SH-SY5Y (cell line): ENCODE measurements around the gene GEMIN4.

Source experiments
- GATA2 ChIP-seq: IDR thresholded peaks from 2 replicates; pipeline ENCODE4 v1.6.1; 2011; ENCODE audit warnings: mild to moderate bottlenecking, low read depth, low read length
- GATA3 ChIP-seq: IDR thresholded peaks from 2 replicates; pipeline ENCODE4 v1.6.1; 2011; ENCODE audit warnings: low read depth, mild to moderate bottlenecking, low read length, moderate library complexity

Gene GEMIN4

DNA sequence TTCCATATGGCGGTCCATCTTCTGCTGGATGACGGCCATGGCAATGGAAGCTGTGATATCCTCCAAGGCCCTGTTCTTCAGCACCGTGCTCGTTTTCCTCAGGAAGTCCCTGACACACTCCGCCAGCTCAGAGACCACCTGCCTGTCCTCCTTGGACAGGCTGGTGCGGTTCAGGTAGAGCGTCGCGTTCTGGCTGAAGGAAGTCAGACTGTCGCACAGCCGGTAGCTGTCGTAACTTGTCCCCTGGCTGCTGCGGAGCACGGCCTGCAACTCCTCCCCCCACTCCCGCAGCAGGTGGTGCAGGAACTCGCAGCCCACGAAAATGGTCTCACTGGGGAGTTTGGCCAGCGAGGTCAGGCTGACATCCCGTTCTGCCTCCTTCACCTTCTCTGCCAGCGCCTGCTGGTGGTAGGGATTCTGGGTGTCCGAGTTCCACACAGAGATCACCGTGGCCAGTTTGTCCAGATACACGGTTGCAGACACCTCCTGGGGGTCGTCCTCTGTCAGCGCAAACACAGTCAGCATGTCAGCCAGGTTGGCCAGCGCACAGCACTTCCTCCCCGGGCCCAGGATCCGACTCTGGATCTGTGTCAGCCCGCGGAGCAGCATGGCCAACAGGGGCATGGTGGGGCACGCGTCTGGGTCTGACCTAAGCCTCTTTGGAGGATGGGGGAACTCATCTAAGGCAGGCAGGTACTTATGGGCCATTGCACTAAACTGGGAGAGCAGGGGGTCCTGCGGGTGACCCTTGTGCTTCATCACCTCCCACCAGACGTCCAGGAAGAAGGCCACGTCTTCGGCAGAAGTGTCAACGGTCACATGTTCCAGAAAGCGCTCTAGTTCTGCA is 5.1 kb downstream of the GEMIN4 start:
- TF ChIP-seq GATA2 = no peak
- TF ChIP-seq GATA3 = no peak

DNA sequence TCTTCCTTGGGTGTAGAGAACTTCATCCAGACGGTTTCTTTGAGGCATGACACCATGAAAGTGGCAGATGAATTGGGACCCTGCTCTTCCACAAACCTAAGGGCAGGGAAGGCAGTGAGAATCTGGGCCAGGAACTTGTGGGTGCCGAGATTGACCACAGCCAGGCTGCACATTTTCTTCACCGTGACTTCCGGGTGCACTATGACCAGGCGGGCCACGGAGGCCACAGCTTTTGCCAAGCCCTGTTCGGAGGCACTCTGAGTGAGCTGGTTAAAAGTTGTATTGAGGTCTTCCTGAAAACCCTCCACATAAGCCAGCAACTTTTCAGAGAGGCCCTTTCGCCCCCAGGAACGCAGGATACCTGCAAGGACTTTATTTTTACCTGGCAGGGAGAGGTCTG is 5.9 kb downstream of the GEMIN4 start:
- TF ChIP-seq GATA3 (no peak), GATA2 (no peak)

DNA sequence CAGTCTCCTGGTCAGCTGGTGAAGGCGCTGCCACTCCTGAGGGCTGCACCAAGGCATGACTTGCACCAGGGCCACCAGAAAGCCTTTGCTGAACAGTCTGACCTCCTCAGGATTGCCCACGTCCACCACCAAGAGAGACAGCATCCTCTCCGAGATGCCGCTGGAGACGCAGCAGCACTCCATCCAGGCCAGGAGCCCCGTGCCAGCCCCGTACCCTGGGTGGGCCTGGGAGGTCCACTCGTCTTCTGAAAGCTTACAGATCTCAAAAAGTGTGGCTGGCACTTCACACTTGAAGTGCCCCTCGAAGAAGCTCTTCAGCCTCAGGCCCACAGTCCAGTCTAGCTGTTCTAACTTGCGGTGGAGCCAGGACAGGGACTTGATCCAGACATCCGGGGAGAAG is 6.7 kb downstream of the GEMIN4 start:
- no peak for TF ChIP-seq GATA2
- TF ChIP-seq GATA3 = no peak

DNA sequence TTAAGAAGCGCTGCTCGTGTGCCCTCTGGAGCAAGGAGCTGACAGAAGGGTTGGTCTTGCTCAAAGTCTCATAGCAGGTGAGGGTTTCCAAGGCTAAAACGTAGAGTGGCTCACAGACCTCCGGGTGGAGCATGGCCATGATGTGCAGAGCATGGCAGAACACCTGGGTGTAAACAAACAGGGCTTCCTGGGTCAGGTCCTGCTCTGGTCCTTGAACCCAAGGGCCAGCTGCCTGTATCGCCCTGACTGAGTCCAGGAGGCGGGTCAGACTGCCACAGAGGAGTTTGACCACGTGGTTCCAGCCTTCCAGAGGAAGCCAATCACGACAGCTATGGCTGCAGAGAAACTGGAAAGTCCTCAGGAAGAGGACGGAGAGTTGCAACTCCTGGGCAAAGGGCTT is 7.1 kb downstream of the GEMIN4 start:
- TF ChIP-seq GATA3 (no peak), GATA2 (no peak)

DNA sequence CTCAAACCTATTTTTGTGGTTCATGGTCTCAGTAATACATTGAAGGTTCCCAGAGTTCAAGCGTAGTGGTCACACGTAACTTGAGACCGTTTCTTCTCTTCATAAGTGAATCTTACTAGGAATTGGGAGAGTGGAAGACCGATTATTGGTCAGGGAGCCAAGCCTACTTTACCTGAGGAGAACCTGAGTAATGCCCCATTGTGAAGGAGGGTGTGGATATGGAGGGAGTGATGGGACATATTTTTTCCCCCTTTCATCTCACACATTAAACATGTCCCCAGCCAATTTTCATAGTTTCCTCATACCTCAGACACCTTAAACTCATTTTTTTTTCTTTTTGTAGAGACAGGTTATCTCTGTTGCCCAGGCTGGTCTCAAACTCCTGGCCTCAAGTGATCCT is 8.9 kb downstream of the GEMIN4 start:
- TF ChIP-seq GATA2 (no peak), GATA3 (no peak)

DNA sequence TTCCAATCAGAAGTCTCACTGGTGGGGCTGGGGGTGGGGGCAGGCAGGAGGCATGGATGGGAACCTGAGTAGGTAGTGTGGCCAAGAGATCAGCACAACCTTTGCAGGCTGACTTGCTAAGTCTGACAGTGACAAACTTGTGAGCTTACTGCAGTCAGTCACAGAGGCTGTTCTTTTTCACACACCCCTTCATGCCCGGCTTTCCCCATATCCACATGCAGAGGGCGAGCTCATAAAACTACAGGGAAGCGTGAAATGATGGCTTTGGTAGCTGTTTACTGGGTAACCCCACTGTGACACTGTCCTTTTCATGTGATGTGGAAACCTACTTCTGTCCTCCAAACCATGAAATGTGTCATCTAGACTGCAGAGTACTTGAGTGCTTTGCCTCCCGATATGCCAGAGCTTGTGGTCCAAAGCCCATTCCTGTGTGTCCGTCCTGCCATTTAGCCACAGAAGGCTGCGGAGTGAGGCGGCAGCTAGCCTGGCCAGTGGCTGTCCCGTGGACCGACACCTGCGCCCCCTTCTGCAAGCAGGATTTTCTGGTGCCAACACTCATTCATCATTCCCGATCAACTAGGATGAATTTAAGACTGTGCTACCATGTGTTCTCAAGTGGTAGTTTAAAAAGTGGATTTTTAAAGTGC is 9.8 kb downstream of the GEMIN4 start:
- TF ChIP-seq GATA3 (no peak), GATA2 (no peak)

DNA sequence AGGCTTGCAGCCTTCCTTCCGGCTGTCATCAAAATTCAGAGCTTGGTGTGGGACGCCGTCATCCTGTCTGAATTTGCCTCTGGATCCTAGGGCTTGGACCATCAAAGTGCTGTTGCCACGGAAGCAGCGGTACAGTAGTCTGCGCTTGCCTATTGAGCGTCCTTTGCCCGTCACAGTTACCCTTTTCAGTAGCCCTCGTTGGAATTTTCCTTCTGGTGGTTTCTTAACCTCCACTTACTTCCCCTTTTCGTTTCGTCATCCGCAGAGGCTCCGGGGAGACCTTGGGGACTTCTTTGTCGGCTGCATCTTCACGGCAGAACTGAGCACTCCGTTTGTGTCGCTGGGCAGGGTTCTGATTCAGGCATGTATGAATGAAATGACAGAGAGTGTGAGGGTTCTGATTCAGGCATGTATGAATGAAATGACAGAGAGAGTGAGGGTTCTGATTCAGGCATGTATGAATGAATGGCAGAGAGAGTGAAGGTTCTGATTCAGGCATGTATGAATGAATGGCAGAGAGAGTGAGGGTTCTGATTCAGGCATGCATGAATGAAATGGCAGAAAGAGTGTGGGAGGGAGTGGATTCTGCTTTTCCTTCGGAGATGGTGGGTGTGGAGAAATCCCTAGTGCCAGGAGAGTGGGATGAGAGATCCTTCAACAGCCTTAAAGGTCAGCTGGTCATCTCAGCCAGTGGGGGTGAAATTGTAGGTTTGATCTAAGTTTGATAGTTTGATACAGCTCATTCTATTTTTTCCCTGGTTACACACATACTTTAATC is 11.6 kb downstream of the GEMIN4 start:
- TF ChIP-seq GATA3 (no peak), GATA2 (no peak)

DNA sequence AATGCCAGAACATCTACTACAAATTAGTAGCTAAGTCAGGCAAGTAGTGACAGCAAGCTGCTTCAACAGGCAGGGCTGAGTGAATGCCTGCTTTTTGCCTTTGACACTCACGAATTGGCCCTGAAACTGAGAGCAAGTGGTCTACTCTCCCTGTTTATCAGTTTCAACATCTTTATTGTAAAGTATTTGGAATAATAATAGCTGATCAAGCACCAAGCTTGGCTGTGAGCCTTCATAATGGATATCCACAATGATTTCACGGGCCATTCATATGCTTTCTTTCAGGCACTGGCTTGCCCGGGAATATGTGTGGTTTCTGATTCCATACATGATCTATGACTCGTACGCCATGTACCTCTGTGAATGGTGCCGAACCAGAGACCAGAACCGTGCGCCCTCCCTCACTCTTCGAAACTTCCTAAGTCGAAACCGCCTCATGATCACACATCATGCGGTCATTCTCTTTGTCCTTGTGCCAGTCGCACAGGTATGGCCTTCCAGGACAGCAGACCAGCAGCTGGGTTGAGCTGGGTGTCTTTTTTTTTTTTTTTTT is 14.4 kb downstream of the GEMIN4 start:
- no peak for TF ChIP-seq GATA3
- no peak for TF ChIP-seq GATA2

DNA sequence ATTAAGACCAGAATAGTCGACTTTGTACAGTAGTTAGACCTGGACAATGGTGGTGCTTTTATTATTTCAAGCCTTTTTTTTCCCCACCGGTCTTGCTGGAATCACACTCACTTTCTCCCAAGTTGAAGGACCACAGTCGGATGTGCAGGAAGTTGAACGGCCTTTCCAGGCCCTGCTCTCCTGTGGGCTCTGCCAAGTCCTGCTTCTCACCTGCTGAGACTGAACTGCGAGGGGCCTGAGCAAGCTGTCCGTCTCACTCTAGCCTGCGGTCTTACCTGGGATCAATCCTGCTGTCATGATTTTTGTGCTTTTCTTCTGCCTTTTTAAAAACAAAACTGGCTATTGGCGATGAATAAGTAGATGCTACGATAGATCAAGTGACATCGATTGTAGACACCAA is 18.3 kb downstream of the GEMIN4 start:
- TF ChIP-seq GATA2 = no peak
- no peak for TF ChIP-seq GATA3

DNA sequence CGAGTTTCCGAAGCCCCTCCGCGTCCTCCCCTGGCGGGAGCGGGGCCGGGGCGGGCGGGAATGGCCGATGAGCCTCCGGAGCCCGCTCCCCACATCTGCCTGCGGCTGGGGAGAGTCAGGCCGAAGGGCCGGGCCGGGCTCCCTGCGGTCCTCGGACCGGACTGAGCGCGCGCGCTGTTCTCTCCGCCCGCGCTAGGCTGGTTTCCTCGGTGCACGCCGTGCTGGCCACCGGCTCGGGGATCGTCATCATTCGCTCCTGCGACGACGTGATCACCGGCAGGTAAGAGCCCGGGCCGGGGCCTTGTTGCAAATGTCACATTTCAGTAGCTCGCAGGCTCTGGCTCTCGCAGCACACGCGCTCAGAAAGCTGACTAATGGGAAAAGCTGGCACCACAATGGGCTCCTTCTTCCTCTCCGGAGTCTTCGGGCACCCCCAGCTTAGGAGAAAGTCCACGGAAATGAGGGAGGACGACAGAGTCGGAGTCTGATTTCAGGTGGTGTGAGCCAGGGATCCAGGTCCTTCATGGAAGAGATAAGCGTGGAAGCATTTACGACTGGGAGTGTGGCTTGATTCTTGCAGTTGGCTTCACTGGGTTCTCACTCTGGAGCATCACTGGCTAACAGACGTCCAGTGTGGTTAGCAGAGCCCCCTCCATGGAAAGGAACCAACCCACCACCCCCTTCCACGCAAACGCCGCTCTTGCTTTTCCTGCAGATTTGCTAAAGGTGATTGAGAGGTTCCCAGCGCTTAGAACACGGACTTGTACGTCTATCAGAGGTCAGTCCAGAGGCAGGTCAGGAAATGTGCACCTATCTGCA is 19.0 kb downstream of the GEMIN4 start:
- TF ChIP-seq GATA3 (no peak), GATA2 (no peak)

DNA sequence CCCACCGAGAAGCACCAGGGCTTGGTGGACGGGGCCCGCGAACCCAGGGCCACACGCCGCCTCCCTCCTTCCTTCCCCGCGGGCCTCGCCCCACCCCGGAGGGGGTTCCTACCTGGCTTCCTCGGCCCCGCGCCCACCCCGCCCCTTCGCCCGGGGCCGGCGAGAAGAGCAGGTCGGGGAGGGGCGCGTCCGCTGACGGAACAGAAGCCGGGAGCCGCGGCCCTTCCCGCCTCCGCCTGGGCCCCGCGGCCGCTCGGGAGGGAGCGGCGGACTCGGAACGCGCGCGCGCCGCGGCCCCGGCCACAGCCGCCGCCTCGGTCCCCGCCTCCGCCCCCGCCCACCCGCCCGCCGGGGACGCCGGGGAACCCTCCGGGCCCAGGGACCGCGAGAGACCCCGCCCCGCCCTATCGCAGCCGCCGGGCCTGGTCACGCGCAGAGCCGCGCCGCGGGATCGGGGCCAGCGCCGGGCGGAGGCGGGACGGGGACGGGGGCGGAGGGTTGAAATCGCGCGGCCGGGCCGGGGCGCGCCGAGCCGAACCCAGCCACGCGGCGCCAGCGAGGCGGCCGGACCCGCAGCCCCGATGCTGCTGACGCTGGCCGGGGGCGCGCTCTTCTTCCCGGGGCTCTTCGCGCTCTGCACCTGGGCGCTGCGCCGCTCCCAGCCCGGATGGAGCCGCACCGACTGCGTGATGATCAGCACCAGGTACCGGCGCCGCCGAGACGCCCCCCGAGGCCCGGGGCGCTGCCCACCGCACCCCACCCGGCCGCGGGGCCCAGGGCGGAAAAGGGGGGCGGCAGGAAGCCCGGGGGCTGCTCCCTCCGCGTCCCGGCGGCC is 19.8 kb downstream of the GEMIN4 start, which contains the start of gene TLCD3A:
TLCD3A (plus strand) TSS at position 530 of the 835 bp plus-strand sequence; CDS start at position 582, 52 bp downstream.
- no peak for TF ChIP-seq GATA3
- no peak for TF ChIP-seq GATA2

DNA sequence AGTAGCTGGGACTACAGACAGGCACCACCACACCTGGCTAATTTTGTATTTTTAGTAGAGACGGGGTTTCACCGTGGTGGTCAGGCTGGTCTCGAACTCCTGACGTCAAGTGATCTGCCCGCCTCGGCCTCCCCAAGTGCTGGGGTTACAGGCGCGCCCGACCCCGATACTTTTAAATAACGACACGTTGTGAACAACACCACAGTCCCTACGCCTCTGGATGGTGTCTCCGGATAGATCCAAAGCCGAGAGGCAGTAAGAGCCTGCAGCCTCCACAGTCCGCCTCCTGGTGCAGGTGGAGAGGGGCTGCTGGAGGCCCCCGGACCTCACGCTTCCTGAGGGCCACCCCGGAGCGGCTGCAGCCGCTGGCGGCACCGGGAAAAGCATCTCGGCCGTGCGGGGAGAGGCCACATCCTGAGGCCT is 20.4 kb downstream of the GEMIN4 start:
- TF ChIP-seq GATA2 (no peak), GATA3 (no peak)
